WTC11 (cell line): Measurements from ENCODE around the gene EFCAB14.

Source experiments
- CREB1 ChIP-seq: sonication (generic); formaldehyde crosslinking; IDR thresholded peaks from 2 replicates; pipeline ENCODE4 v1.8.0; 2023; ENCODE audit warnings: mild to moderate bottlenecking, missing genetic modification reagents
- IRF2 ChIP-seq: sonication (generic); formaldehyde crosslinking; IDR thresholded peaks from 2 replicates; pipeline ENCODE4 v1.8.0; 2022; ENCODE audit warnings: low read depth, missing genetic modification reagents, borderline replicate concordance
- MXD4 ChIP-seq: fragments of 250-450 bp; sonication (Bioruptor Pico); IDR thresholded peaks from 2 replicates; pipeline ENCODE4 v1.8.0; 2021; ENCODE audit warnings: mild to moderate bottlenecking, moderate library complexity, borderline replicate concordance
- SOX15 ChIP-seq: fragments of 250-450 bp; sonication (Bioruptor Pico); IDR thresholded peaks from 2 replicates; pipeline ENCODE4 v1.9.0; 2021; ENCODE audit warnings: mild to moderate bottlenecking
- ZNF232 ChIP-seq: sonication (generic); formaldehyde crosslinking; IDR thresholded peaks from 2 replicates; pipeline ENCODE4 v1.8.0; 2022; ENCODE audit warnings: mild to moderate bottlenecking, missing genetic modification reagents
- TF ChIP-seq, protein P1 (sequence below): fragments of 200-600 bp; IDR thresholded peaks from 2 replicates; pipeline ENCODE4 v1.8.0; 2022; ENCODE audit warnings: antibody characterized with exemption
- TF ChIP-seq, protein P2 (sequence below): sonication (generic); formaldehyde crosslinking; IDR thresholded peaks from 2 replicates; pipeline ENCODE4 v1.8.0; 2022; ENCODE audit warnings: mild to moderate bottlenecking, missing genetic modification reagents
- TF ChIP-seq, protein P3 (sequence below): sonication (generic); formaldehyde crosslinking; IDR thresholded peaks from 2 replicates; pipeline ENCODE4 v1.8.0; 2022; ENCODE audit warnings: missing genetic modification reagents

DNA sequence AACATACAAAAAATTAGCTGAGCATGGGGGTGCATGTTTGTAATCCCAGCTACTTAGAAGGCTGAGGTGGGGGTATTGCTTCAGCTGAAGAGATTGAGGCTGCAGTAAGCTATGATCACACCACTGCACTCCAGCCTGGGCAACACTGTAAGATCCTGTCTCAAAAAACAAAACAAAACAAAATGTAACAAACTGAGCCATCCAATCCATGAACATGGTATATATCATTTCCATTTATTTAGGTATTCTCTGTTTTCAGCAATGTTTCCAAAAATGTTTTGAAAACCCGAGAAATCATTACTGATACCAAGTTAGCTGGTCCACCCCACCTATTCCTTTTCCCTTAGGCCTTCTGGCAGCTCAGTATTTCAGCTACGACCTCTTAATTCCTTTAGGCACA lies 69.2 kb downstream of the EFCAB14 start:
- TF ChIP-seq, protein P1, sequence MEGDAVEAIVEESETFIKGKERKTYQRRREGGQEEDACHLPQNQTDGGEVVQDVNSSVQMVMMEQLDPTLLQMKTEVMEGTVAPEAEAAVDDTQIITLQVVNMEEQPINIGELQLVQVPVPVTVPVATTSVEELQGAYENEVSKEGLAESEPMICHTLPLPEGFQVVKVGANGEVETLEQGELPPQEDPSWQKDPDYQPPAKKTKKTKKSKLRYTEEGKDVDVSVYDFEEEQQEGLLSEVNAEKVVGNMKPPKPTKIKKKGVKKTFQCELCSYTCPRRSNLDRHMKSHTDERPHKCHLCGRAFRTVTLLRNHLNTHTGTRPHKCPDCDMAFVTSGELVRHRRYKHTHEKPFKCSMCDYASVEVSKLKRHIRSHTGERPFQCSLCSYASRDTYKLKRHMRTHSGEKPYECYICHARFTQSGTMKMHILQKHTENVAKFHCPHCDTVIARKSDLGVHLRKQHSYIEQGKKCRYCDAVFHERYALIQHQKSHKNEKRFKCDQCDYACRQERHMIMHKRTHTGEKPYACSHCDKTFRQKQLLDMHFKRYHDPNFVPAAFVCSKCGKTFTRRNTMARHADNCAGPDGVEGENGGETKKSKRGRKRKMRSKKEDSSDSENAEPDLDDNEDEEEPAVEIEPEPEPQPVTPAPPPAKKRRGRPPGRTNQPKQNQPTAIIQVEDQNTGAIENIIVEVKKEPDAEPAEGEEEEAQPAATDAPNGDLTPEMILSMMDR: no peak
- TF ChIP-seq CREB1 (CRISPR knock-in tag) (no peak), MXD4 (CRISPR knock-in tag) (no peak), ZNF232 (CRISPR knock-in tag) (no peak), IRF2 (no peak), SOX15 (CRISPR knock-in tag) (no peak)
- TF ChIP-seq, protein P2, sequence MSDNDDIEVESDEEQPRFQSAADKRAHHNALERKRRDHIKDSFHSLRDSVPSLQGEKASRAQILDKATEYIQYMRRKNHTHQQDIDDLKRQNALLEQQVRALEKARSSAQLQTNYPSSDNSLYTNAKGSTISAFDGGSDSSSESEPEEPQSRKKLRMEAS (CRISPR knock-in tag): no peak
- TF ChIP-seq, protein P3, sequence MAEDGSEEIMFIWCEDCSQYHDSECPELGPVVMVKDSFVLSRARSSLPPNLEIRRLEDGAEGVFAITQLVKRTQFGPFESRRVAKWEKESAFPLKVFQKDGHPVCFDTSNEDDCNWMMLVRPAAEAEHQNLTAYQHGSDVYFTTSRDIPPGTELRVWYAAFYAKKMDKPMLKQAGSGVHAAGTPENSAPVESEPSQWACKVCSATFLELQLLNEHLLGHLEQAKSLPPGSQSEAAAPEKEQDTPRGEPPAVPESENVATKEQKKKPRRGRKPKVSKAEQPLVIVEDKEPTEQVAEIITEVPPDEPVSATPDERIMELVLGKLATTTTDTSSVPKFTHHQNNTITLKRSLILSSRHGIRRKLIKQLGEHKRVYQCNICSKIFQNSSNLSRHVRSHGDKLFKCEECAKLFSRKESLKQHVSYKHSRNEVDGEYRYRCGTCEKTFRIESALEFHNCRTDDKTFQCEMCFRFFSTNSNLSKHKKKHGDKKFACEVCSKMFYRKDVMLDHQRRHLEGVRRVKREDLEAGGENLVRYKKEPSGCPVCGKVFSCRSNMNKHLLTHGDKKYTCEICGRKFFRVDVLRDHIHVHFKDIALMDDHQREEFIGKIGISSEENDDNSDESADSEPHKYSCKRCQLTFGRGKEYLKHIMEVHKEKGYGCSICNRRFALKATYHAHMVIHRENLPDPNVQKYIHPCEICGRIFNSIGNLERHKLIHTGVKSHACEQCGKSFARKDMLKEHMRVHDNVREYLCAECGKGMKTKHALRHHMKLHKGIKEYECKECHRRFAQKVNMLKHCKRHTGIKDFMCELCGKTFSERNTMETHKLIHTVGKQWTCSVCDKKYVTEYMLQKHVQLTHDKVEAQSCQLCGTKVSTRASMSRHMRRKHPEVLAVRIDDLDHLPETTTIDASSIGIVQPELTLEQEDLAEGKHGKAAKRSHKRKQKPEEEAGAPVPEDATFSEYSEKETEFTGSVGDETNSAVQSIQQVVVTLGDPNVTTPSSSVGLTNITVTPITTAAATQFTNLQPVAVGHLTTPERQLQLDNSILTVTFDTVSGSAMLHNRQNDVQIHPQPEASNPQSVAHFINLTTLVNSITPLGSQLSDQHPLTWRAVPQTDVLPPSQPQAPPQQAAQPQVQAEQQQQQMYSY (CRISPR knock-in tag): no peak
